ENCODE results near the gene HEMK1.

HEMK1 gene

DNA sequence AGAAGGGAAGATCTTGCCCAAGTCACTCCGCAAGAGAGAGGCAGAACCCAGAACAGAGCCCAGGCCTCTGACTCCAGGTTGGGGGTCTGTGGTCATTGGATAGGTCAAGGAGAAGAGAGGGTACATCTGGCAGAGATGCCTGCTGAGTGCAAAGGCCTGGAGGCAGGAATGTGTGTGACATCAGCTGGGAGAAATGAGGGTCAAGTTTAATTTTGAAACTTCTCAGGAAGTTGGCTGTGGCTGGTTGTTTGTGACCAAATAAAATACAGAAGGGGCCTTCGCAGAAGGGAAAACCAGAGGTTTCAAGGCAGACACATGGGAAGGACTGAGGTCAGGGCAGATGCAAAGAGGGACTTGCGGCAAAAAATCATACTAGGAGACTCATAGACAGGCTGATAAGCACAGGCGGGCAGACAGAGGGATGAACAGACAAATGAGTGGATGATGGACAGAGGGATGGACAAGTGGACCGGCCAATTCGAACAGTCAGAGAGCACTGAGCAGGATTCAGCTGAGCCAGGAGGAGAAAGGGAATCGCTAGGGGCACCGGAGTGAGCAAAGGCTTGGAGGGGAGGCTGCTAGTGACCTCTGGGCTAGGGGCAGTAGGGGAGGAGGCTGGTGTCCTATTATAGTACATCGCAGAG is 37.1 kb upstream of the HEMK1 start:
- H3K27me3 ChIP-seq (ENCODE audit: control insufficient read depth, low read length), result peaks cover 45% of the 10 kb centered on the region
- no peaks in the 10 kb centered on the region for H3K9me3 ChIP-seq (ENCODE audit: control insufficient read depth, insufficient read depth, low read length)
- no peaks in the 10 kb centered on the region for H3K36me3 ChIP-seq (ENCODE audit: control insufficient read depth, low read length)
- TF ChIP-seq, protein P1, sequence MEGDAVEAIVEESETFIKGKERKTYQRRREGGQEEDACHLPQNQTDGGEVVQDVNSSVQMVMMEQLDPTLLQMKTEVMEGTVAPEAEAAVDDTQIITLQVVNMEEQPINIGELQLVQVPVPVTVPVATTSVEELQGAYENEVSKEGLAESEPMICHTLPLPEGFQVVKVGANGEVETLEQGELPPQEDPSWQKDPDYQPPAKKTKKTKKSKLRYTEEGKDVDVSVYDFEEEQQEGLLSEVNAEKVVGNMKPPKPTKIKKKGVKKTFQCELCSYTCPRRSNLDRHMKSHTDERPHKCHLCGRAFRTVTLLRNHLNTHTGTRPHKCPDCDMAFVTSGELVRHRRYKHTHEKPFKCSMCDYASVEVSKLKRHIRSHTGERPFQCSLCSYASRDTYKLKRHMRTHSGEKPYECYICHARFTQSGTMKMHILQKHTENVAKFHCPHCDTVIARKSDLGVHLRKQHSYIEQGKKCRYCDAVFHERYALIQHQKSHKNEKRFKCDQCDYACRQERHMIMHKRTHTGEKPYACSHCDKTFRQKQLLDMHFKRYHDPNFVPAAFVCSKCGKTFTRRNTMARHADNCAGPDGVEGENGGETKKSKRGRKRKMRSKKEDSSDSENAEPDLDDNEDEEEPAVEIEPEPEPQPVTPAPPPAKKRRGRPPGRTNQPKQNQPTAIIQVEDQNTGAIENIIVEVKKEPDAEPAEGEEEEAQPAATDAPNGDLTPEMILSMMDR (IDR thresholded peaks at IDR 0.05; ENCODE audit: low read depth, low read length, poor library complexity, severe bottlenecking), result no peak
- no peak for TF ChIP-seq EZH2phosphoT487 (IDR thresholded peaks at IDR 0.05; ENCODE audit: borderline replicate concordance, low read length)
- no peaks in the 10 kb centered on the region for H3F3A ChIP-seq (ENCODE audit: control insufficient read depth, insufficient read depth)
- H4K20me1 ChIP-seq (ENCODE audit: control insufficient read depth, insufficient read depth, low read depth, low read length), result no peaks in the 10 kb centered on the region
- H3K79me2 ChIP-seq (ENCODE audit: control insufficient read depth, low read length), result no peaks in the 10 kb centered on the region
- H3K4me2 ChIP-seq (ENCODE audit: low read length), result no peak overlapping the region
- H3K4me3 ChIP-seq (ENCODE audit: low read length), result no peak overlapping the region
- no peak overlapping the region for H3K27ac ChIP-seq (ENCODE audit: low read depth, low read length)
- H3K9me2 ChIP-seq (replicated peaks; ENCODE audit: control insufficient read depth, low read length), result no peaks in the 10 kb centered on the region
- H3K4me1 ChIP-seq (ENCODE audit: control insufficient read depth, low read length), result no peaks in the 10 kb centered on the region

DNA sequence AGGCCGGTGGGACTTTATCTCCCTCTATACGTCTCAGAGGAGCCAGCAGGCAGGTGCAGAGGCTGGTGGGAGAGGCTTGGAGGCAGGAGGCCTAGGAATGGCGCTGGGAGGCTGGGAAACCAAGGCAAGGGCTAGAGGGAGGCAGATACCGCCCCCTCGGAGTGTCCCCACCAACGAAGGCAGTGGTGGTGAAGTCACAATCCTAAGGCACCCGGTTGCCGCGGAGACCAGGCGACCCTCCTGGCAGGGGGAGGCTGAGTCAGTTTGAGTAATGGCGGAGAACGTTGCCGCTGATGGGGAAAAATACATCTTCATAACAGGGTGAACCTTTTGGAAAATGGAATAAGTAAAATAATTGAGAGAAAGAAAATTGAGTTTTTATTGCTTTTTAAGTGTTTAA is 36.0 kb upstream of the HEMK1 start:
- Histone ChIP-seq H4K20me1 (ENCODE audit: control insufficient read depth, insufficient read depth, low read depth, low read length) (no peaks in the 10 kb centered on the region), H3K27ac (ENCODE audit: low read depth, low read length) (no peak overlapping the region), H3K9me3 (ENCODE audit: control insufficient read depth, insufficient read depth, low read length) (no peaks in the 10 kb centered on the region), H3K4me3 (ENCODE audit: low read length) (no peak overlapping the region), H3K4me2 (ENCODE audit: low read length) (no peak overlapping the region), H3K4me1 (ENCODE audit: control insufficient read depth, low read length) (no peaks in the 10 kb centered on the region), H3K36me3 (ENCODE audit: control insufficient read depth, low read length) (no peaks in the 10 kb centered on the region), H3F3A (ENCODE audit: control insufficient read depth, insufficient read depth) (no peaks in the 10 kb centered on the region), H3K79me2 (ENCODE audit: control insufficient read depth, low read length) (no peaks in the 10 kb centered on the region), H3K9me2 (replicated peaks; ENCODE audit: control insufficient read depth, low read length) (no peaks in the 10 kb centered on the region), H3K27me3 (ENCODE audit: control insufficient read depth, low read length) (peaks cover 49% of the 10 kb centered on the region)
- TF ChIP-seq, protein P1 (IDR thresholded peaks at IDR 0.05; ENCODE audit: low read depth, low read length, poor library complexity, severe bottlenecking), result no peak
- no peak for TF ChIP-seq EZH2phosphoT487 (IDR thresholded peaks at IDR 0.05; ENCODE audit: borderline replicate concordance, low read length)

DNA sequence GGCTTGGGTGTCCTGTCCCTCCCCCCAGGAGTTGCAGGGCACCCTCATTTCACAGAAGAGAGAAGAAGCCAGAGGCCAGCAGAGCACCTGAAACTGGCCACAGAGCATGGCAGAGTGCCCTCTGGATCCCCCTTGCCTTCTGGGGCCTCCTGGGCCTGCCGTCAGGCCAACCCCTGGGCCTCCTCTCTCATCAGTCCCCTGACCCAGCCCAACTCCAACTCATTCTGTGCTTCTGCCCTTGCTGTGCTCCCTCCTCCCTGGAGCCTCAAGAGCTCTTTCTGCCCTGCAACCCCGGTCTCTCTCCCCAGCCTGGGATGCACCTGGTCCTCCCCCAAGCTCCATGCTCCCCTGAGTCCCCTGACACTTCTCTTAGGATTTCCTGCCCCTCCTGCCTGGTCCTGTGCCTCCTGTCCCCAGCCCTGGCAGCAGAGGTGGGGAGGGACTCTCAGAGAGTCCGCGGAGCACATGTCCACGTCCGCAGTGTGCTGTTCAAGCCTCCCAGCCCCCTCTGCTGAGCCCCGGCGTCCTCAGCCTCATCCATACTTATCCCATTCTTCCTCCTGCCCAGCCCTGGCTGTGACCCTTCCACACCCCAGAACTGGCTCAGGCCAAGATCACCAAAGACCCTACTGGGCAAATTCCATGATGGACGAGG is 35.4 kb upstream of the HEMK1 start:
- no peak for TF ChIP-seq EZH2phosphoT487 (IDR thresholded peaks at IDR 0.05; ENCODE audit: borderline replicate concordance, low read length)
- TF ChIP-seq, protein P1 (IDR thresholded peaks at IDR 0.05; ENCODE audit: low read depth, low read length, poor library complexity, severe bottlenecking), result no peak
- Histone ChIP-seq H3K79me2 (ENCODE audit: control insufficient read depth, low read length) (no peaks in the 10 kb centered on the region), H3K27ac (ENCODE audit: low read depth, low read length) (no peak overlapping the region), H3K4me1 (ENCODE audit: control insufficient read depth, low read length) (no peaks in the 10 kb centered on the region), H3K4me2 (ENCODE audit: low read length) (no peak overlapping the region), H3K9me3 (ENCODE audit: control insufficient read depth, insufficient read depth, low read length) (no peaks in the 10 kb centered on the region), H3K9me2 (replicated peaks; ENCODE audit: control insufficient read depth, low read length) (no peaks in the 10 kb centered on the region), H4K20me1 (ENCODE audit: control insufficient read depth, insufficient read depth, low read depth, low read length) (no peaks in the 10 kb centered on the region), H3K4me3 (ENCODE audit: low read length) (no peak overlapping the region), H3K36me3 (ENCODE audit: control insufficient read depth, low read length) (no peaks in the 10 kb centered on the region), H3K27me3 (ENCODE audit: control insufficient read depth, low read length) (peaks cover 54% of the 10 kb centered on the region), H3F3A (ENCODE audit: control insufficient read depth, insufficient read depth) (no peaks in the 10 kb centered on the region)

Measured in DOHH2 (cell line).